Suprapubic skin (tissue), 4 donors: Measurements from ENCODE around the gene UBE2L5. TPM values are rescaled to one million over a fixed set of nuclear protein-coding genes. Genes with fewer than 3 reads are reported as not detected.
A peak's percentile ranks its signal among the peaks of the same experiment; 100 is the strongest.
"Not testable (repeated sequence)": the region's sequence is repeated elsewhere in the genome, so short reads cannot be mapped to it uniquely, and the experiment has no call there.

Experiments
- DNase-seq, 2 donors: peaks; one replicate each; pipeline ENCODE4 v3.0.0-alpha.2; 2019; ENCODE audit warnings: low spot score in 2 of 2
- H3K27ac ChIP-seq: fragments of 200-600 bp; sonication (generic); one replicate; pipeline ENCODE4 v1.5.1; 2019
- H3K27me3 ChIP-seq: fragments of 200-600 bp; sonication (generic); one replicate; pipeline ENCODE4 v1.5.1; 2019
- H3K36me3 ChIP-seq: fragments of 200-600 bp; sonication (generic); one replicate; pipeline ENCODE4 v1.5.1; 2019
- H3K4me1 ChIP-seq: fragments of 200-600 bp; sonication (generic); one replicate; pipeline ENCODE4 v1.5.1; 2019
- H3K4me3 ChIP-seq: fragments of 200-600 bp; sonication (generic); one replicate; pipeline ENCODE4 v1.5.1; 2019; ENCODE audit warnings: mild to moderate bottlenecking
- H3K9me3 ChIP-seq: fragments of 200-600 bp; sonication (generic); one replicate; pipeline ENCODE4 v1.5.1; 2019
- CTCF ChIP-seq, 2 donors: fragments of 200-600 bp in 1 of 2; fragments of 450-650 bp in 1 of 2; sonication (generic) in 1 of 2; IDR thresholded peaks; one replicate each; pipeline ENCODE4 v1.5.1; 2016 to 2019; ENCODE audit warnings: antibody characterized with exemption in 2 of 2, mild to moderate bottlenecking in 1 of 2, moderate library complexity in 1 of 2
- EP300 ChIP-seq: sonication (generic); formaldehyde crosslinking; IDR thresholded peaks from one replicate; pipeline ENCODE4 v1.6.1; 2017; ENCODE audit warnings: antibody characterized with exemption
- POLR2A ChIP-seq, 2 donors: fragments of 450-650 bp; IDR thresholded peaks; one replicate each; pipeline ENCODE4 v1.6.1; 2017; ENCODE audit warnings: antibody characterized with exemption in 2 of 2, mild to moderate bottlenecking in 2 of 2, moderate library complexity in 2 of 2
- POLR2AphosphoS5 ChIP-seq, 3 donors: sonication (generic); formaldehyde crosslinking; IDR thresholded peaks; one replicate each; pipeline ENCODE4 v1.6.1; 2017; ENCODE audit warnings: antibody characterized with exemption in 3 of 3
- WGBS: methylation state at CpG from one replicate; pipeline ENCODE4 v1.1.5; 2018; 5-methylcytosine and 5-hydroxymethylcytosine counted together
- total RNA-seq, 4 donors: library from RNA; depleted of rRNA; stranded (reverse); fragments of >200 nt; gene quantifications; one replicate each; pipeline ENCODE4 v1.1.0, GENCODE V29; 2016

Gene UBE2L5
- total RNA-seq, 4 donors from 2014 or later, result 0.34 to 0.80 TPM; not detected in 2

- over 99% methylated on average over 10 of the region's 12 CpGs for WGBS
- H3K36me3 ChIP-seq, result no peaks in the 10 kb centered on the region
- no peak for DNase-seq
Observed at GRCh38 chr13:30443957-30444404, 21.7 kb downstream of the UBE2L5 start.

GRCh38 chr13:30446126-30446500, 23.8 kb downstream of the UBE2L5 start:
- Histone ChIP-seq H3K36me3 (no peaks in the 10 kb centered on the region), H3K4me3 (peak overlapping the region; percentile 46), H3K27ac (peak overlapping the region; percentile 68), H3K27me3 (no peaks in the 10 kb centered on the region), H3K4me1 (peaks cover 12% of the 10 kb centered on the region), H3K9me3 (no peaks in the 10 kb centered on the region)
- no peak for DNase-seq
- 42% methylated on average over 7 of the region's 7 CpGs for WGBS
- TF ChIP-seq EP300, result no peak
- no peak for TF ChIP-seq POLR2A (IDR thresholded peaks at IDR 0.05)
- no peak for TF ChIP-seq CTCF (IDR thresholded peaks at IDR 0.05)
- TF ChIP-seq POLR2AphosphoS5 (IDR thresholded peaks at IDR 0.05), result no peak

More at GRCh38 chr13:30443957-30444404, 21.7 kb downstream of the UBE2L5 start:
- no peak overlapping the region for H3K27ac ChIP-seq
- no peak overlapping the region for H3K4me3 ChIP-seq
- TF ChIP-seq EP300, result no peak
- TF ChIP-seq CTCF (IDR thresholded peaks at IDR 0.05), result no peak
- TF ChIP-seq POLR2A (IDR thresholded peaks at IDR 0.05), result no peak
- H3K9me3 ChIP-seq, result no peaks in the 10 kb centered on the region
- peaks cover 12% of the 10 kb centered on the region for H3K4me1 ChIP-seq
- H3K27me3 ChIP-seq, result no peaks in the 10 kb centered on the region

- Histone ChIP-seq H3K9me3 (no peaks in the 10 kb centered on the region), H3K4me1 (peaks cover 12% of the 10 kb centered on the region), H3K27me3 (no peaks in the 10 kb centered on the region), H3K36me3 (no peaks in the 10 kb centered on the region), H3K27ac (no peak overlapping the region), H3K4me3 (no peak overlapping the region)
- TF ChIP-seq EP300, result no peak
- DNase-seq, result no peak
- 89% methylated on average over 4 of the region's 4 CpGs for WGBS
Observed at GRCh38 chr13:30448441-30448840, 26.1 kb downstream of the UBE2L5 start.

- no peak for DNase-seq
- 100% methylated on average over 2 of the region's 2 CpGs for WGBS
- Histone ChIP-seq H3K9me3 (no peaks in the 10 kb centered on the region), H3K4me3 (no peak overlapping the region), H3K36me3 (no peaks in the 10 kb centered on the region), H3K4me1 (peaks cover 12% of the 10 kb centered on the region), H3K27ac (no peak overlapping the region), H3K27me3 (no peaks in the 10 kb centered on the region)
- no peak for TF ChIP-seq EP300
- TF ChIP-seq CTCF (IDR thresholded peaks at IDR 0.05), result no peak
- TF ChIP-seq POLR2AphosphoS5 (IDR thresholded peaks at IDR 0.05), result no peak
- TF ChIP-seq POLR2A (IDR thresholded peaks at IDR 0.05), result no peak
Observed at GRCh38 chr13:30450066-30450465, 27.8 kb downstream of the UBE2L5 start.

GRCh38 chr13:30451476-30451875, 29.2 kb downstream of the UBE2L5 start:
- H3K4me1 ChIP-seq, H3K9me3 ChIP-seq, H3K27ac ChIP-seq, H3K36me3 ChIP-seq, H3K27me3 ChIP-seq, H3K4me3 ChIP-seq, DNase-seq: not testable (repeated sequence)
- 93% methylated on average over 12 of the region's 12 CpGs for WGBS

GRCh38 chr13:30453727-30454126, 31.4 kb downstream of the UBE2L5 start:
- no peak for TF ChIP-seq CTCF (IDR thresholded peaks at IDR 0.05)
- TF ChIP-seq POLR2A (IDR thresholded peaks at IDR 0.05), result no peak
- no peak for TF ChIP-seq EP300
- TF ChIP-seq POLR2AphosphoS5 (IDR thresholded peaks at IDR 0.05), result no peak
- DNase-seq, result no peak
- peaks cover 3% of the 10 kb centered on the region for H3K4me1 ChIP-seq
- H3K9me3 ChIP-seq, result no peaks in the 10 kb centered on the region
- no peak overlapping the region for H3K4me3 ChIP-seq
- H3K27me3 ChIP-seq, result no peaks in the 10 kb centered on the region
- no peaks in the 10 kb centered on the region for H3K36me3 ChIP-seq
- 87% methylated on average over 4 of the region's 4 CpGs for WGBS
- H3K27ac ChIP-seq, result no peak overlapping the region
